Stimulated activated memory B cell treated with anti-CD40 and anti-IgM and Interleukin-4, amounts not matched to agents 10 μg/mL and 1 μg/mL and 100 μg/mL, for 72 hours (primary cell): ENCODE results near the gene SPRED1.

Experiments used
- ATAC-seq: fragments of 150-1000 bp; cut with Tn5 transposase; 2 replicates; pipeline ENCODE4 v1.10.0; 2021
- H3K27ac Mint-ChIP-seq: one replicate; pipeline ENCODE4 v1.8.0; 2022; ENCODE audit warnings: mild to moderate bottlenecking, mixed read lengths
- H3K27me3 Mint-ChIP-seq: one replicate; pipeline ENCODE4 v1.8.0; 2022; ENCODE audit warnings: mixed read lengths
- H3K36me3 Mint-ChIP-seq: one replicate; pipeline ENCODE4 v1.8.0; 2022; ENCODE audit warnings: mixed read lengths
- H3K4me1 Mint-ChIP-seq: one replicate; pipeline ENCODE4 v1.8.0; 2022; ENCODE audit warnings: mixed read lengths
- H3K4me3 Mint-ChIP-seq: one replicate; pipeline ENCODE4 v1.8.0; 2022; ENCODE audit warnings: mild to moderate bottlenecking, moderate library complexity, mixed read lengths
- H3K9me3 Mint-ChIP-seq: one replicate; pipeline ENCODE4 v1.8.0; 2022; ENCODE audit warnings: mixed read lengths

The SPRED1 gene

GRCh38 chr15:38294126-38294525 lies 41.5 kb downstream of the SPRED1 start:
- peaks cover 25% of the 10 kb centered on the region for H3K36me3 Mint-ChIP-seq
- no peak overlapping the region for H3K27ac Mint-ChIP-seq
- H3K4me1 Mint-ChIP-seq, result no peaks in the 10 kb centered on the region
- H3K4me3 Mint-ChIP-seq, result no peak overlapping the region
- peaks cover 13% of the 10 kb centered on the region for H3K9me3 Mint-ChIP-seq
- ATAC-seq, result no peak
- H3K27me3 Mint-ChIP-seq, result no peaks in the 10 kb centered on the region

- H3K4me3 Mint-ChIP-seq, result no peak overlapping the region
- ATAC-seq, result no peak
- no peak overlapping the region for H3K27ac Mint-ChIP-seq
- peaks cover 7% of the 10 kb centered on the region for H3K4me1 Mint-ChIP-seq
- no peaks in the 10 kb centered on the region for H3K9me3 Mint-ChIP-seq
- H3K36me3 Mint-ChIP-seq, result peaks cover 13% of the 10 kb centered on the region
- H3K27me3 Mint-ChIP-seq, result no peaks in the 10 kb centered on the region
These were observed 45.2 kb downstream of the SPRED1 start for GRCh38 chr15:38297623-38298388.

GRCh38 chr15:38299216-38299615 lies 46.6 kb downstream of the SPRED1 start:
- Mint-ChIP-seq H3K27ac (no peak overlapping the region), H3K4me3 (no peak overlapping the region), H3K27me3 (no peaks in the 10 kb centered on the region), H3K9me3 (no peaks in the 10 kb centered on the region), H3K4me1 (peaks cover 7% of the 10 kb centered on the region), H3K36me3 (peaks cover 13% of the 10 kb centered on the region)
- ATAC-seq, result no peak

DNA sequence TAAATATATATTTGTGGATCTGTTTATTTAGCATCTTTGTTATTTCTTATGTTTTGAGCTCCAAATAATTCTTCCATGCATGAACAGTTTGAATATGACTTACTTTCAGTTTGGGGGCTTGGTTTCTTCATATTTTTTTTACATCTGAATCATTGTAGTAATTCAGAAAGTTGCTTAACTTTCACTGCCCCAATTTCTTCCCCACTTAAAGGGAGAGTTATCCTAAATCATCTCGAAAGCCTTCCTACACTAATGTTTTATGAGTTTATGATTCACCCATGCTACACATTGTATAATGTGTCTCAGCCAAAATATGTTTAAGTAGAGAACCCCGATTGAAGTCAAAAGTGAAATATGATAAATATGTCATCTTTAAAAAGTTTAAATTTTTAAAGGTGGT lies 47.8 kb downstream of the SPRED1 start:
- no peak for ATAC-seq
- peaks cover 7% of the 10 kb centered on the region for H3K4me1 Mint-ChIP-seq
- H3K27ac Mint-ChIP-seq, result no peak overlapping the region
- H3K9me3 Mint-ChIP-seq, result no peaks in the 10 kb centered on the region
- no peaks in the 10 kb centered on the region for H3K27me3 Mint-ChIP-seq
- peaks cover 13% of the 10 kb centered on the region for H3K36me3 Mint-ChIP-seq
- no peak overlapping the region for H3K4me3 Mint-ChIP-seq

GRCh38 chr15:38304481-38304880 lies 51.8 kb downstream of the SPRED1 start:
- no peak overlapping the region for H3K27ac Mint-ChIP-seq
- no peak overlapping the region for H3K4me3 Mint-ChIP-seq
- no peaks in the 10 kb centered on the region for H3K9me3 Mint-ChIP-seq
- peaks cover 35% of the 10 kb centered on the region for H3K4me1 Mint-ChIP-seq
- peaks cover 13% of the 10 kb centered on the region for H3K36me3 Mint-ChIP-seq
- no peaks in the 10 kb centered on the region for H3K27me3 Mint-ChIP-seq
- no peak for ATAC-seq

- Mint-ChIP-seq H3K4me1 (peaks cover 28% of the 10 kb centered on the region), H3K9me3 (no peaks in the 10 kb centered on the region), H3K36me3 (peaks cover 5% of the 10 kb centered on the region), H3K27ac (no peak overlapping the region), H3K4me3 (no peak overlapping the region), H3K27me3 (no peaks in the 10 kb centered on the region)
- ATAC-seq, result no peak
These were observed 54.6 kb downstream of the SPRED1 start for GRCh38 chr15:38307251-38307650.

GRCh38 chr15:38307861-38308641 lies 55.4 kb downstream of the SPRED1 start:
- no peak overlapping the region for H3K27ac Mint-ChIP-seq
- no peak for ATAC-seq
- H3K4me3 Mint-ChIP-seq, result no peak overlapping the region
- H3K36me3 Mint-ChIP-seq, result peaks cover 8% of the 10 kb centered on the region
- peaks cover 28% of the 10 kb centered on the region for H3K4me1 Mint-ChIP-seq
- H3K9me3 Mint-ChIP-seq, result no peaks in the 10 kb centered on the region
- H3K27me3 Mint-ChIP-seq, result no peaks in the 10 kb centered on the region

GRCh38 chr15:38308797-38309196 lies 56.2 kb downstream of the SPRED1 start:
- ATAC-seq, result peak; percentile 24
- H3K4me1 Mint-ChIP-seq, result peaks cover 28% of the 10 kb centered on the region
- no peaks in the 10 kb centered on the region for H3K9me3 Mint-ChIP-seq
- no peaks in the 10 kb centered on the region for H3K27me3 Mint-ChIP-seq
- H3K4me3 Mint-ChIP-seq, result no peak overlapping the region
- H3K27ac Mint-ChIP-seq, result no peak overlapping the region
- peaks cover 8% of the 10 kb centered on the region for H3K36me3 Mint-ChIP-seq

GRCh38 chr15:38312190-38312589 lies 59.6 kb downstream of the SPRED1 start:
- H3K36me3 Mint-ChIP-seq, result peaks cover 8% of the 10 kb centered on the region
- no peak overlapping the region for H3K4me3 Mint-ChIP-seq
- ATAC-seq, result no peak
- H3K9me3 Mint-ChIP-seq, result no peaks in the 10 kb centered on the region
- no peak overlapping the region for H3K27ac Mint-ChIP-seq
- H3K4me1 Mint-ChIP-seq, result peaks cover 19% of the 10 kb centered on the region
- H3K27me3 Mint-ChIP-seq, result no peaks in the 10 kb centered on the region

GRCh38 chr15:38316311-38316710 lies 63.7 kb downstream of the SPRED1 start:
- H3K27ac Mint-ChIP-seq, result no peak overlapping the region
- H3K4me3 Mint-ChIP-seq, result no peak overlapping the region
- no peaks in the 10 kb centered on the region for H3K27me3 Mint-ChIP-seq
- no peaks in the 10 kb centered on the region for H3K9me3 Mint-ChIP-seq
- ATAC-seq, result no peak
- H3K4me1 Mint-ChIP-seq, result no peaks in the 10 kb centered on the region
- H3K36me3 Mint-ChIP-seq, result peaks cover 8% of the 10 kb centered on the region

GRCh38 chr15:38320181-38320580 lies 67.5 kb downstream of the SPRED1 start:
- no peak overlapping the region for H3K4me3 Mint-ChIP-seq
- no peak for ATAC-seq
- H3K36me3 Mint-ChIP-seq, result no peaks in the 10 kb centered on the region

DNA sequence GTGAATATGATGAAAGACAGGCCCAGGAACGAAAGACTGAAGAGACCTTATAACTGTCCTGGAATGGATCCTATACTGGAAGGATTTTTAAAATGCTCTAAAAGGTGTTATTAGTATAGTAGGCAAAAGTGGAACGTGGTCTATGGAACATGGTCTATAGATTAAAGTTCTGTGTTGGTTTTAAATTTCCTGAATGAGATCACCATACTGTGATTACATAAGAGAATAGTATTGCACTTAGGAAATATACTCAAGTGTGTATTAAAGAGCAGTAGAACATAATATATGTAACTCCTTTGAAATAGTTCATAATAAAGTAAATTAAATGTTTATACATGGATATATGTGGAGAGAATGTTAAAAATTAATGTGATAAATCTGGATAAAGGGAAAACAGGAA lies 68.2 kb downstream of the SPRED1 start:
- H3K9me3 Mint-ChIP-seq, result no peaks in the 10 kb centered on the region
- H3K4me3 Mint-ChIP-seq, result no peak overlapping the region
- H3K36me3 Mint-ChIP-seq, result no peaks in the 10 kb centered on the region
- H3K4me1 Mint-ChIP-seq, result no peaks in the 10 kb centered on the region
- no peak overlapping the region for H3K27ac Mint-ChIP-seq
- no peak for ATAC-seq
- no peaks in the 10 kb centered on the region for H3K27me3 Mint-ChIP-seq

More at GRCh38 chr15:38320181-38320580, 67.5 kb downstream of the SPRED1 start:
- H3K27me3 Mint-ChIP-seq, result no peaks in the 10 kb centered on the region
- H3K4me1 Mint-ChIP-seq, result no peaks in the 10 kb centered on the region
- no peak overlapping the region for H3K27ac Mint-ChIP-seq
- no peaks in the 10 kb centered on the region for H3K9me3 Mint-ChIP-seq

GRCh38 chr15:38323895-38324294 lies 71.3 kb downstream of the SPRED1 start:
- no peaks in the 10 kb centered on the region for H3K36me3 Mint-ChIP-seq
- no peak for ATAC-seq
- no peaks in the 10 kb centered on the region for H3K27me3 Mint-ChIP-seq
- no peak overlapping the region for H3K4me3 Mint-ChIP-seq
- H3K9me3 Mint-ChIP-seq, result no peaks in the 10 kb centered on the region
- no peak overlapping the region for H3K27ac Mint-ChIP-seq
- no peaks in the 10 kb centered on the region for H3K4me1 Mint-ChIP-seq

GRCh38 chr15:38324939-38325647 lies 72.5 kb downstream of the SPRED1 start:
- Mint-ChIP-seq H3K27ac (no peak overlapping the region), H3K4me1 (no peaks in the 10 kb centered on the region), H3K36me3 (no peaks in the 10 kb centered on the region), H3K27me3 (no peaks in the 10 kb centered on the region), H3K9me3 (no peaks in the 10 kb centered on the region), H3K4me3 (no peak overlapping the region)
- ATAC-seq, result no peak

DNA sequence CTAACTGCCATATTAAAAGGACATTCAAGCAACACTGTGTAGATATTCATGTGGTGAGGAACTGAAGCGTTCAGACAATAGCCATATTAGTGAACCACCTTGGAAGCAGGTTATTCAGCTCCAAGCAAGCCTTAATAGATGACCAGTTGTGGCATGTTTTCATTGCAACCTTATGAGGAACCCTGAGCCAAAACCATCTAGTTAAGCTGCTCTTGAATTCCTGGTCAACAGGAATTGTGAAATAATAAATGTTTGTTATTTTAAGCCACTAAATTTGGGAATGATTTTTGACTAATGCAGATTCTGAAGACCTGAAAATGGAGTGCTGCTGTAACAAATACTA lies 73.0 kb downstream of the SPRED1 start:
- Mint-ChIP-seq H3K9me3 (no peaks in the 10 kb centered on the region), H3K4me3 (no peak overlapping the region), H3K27ac (no peak overlapping the region), H3K27me3 (no peaks in the 10 kb centered on the region), H3K36me3 (no peaks in the 10 kb centered on the region), H3K4me1 (no peaks in the 10 kb centered on the region)
- ATAC-seq, result no peak
